HG03439 (cell line): ENCODE data around the gene DPP10.

Experiments used
- ATAC-seq: cut with Tn5 transposase; IDR thresholded peaks from one replicate; pipeline ENCODE4 v1.9.1; 2021; ENCODE audit warnings: mild to moderate bottlenecking, moderate library complexity; ENCODE audit not compliant: unreplicated experiment

Gene DPP10

GRCh38 chr2:115533081-115533480, 1090.6 kb downstream of the DPP10 start:
- no peak for ATAC-seq

- ATAC-seq: no peak
Measured at GRCh38 chr2:115541814-115542213, 1099.4 kb downstream of the DPP10 start.

GRCh38 chr2:115542331-115542730, 1099.9 kb downstream of the DPP10 start:
- no peak for ATAC-seq

- no peak for ATAC-seq
Measured at GRCh38 chr2:115543024-115543423, 1100.6 kb downstream of the DPP10 start.

GRCh38 chr2:115543461-115543860, 1101.0 kb downstream of the DPP10 start:
- no peak for ATAC-seq

- ATAC-seq: no peak
Measured at GRCh38 chr2:115549611-115550130, 1107.2 kb downstream of the DPP10 start.

- no peak for ATAC-seq
Measured at GRCh38 chr2:115552726-115553125, 1110.3 kb downstream of the DPP10 start.

GRCh38 chr2:115554153-115554552, 1111.7 kb downstream of the DPP10 start:
- no peak for ATAC-seq

GRCh38 chr2:115558725-115559124, 1116.3 kb downstream of the DPP10 start:
- no peak for ATAC-seq

- no peak for ATAC-seq
Measured at GRCh38 chr2:115560666-115561065, 1118.2 kb downstream of the DPP10 start.

GRCh38 chr2:115568643-115569042, 1126.2 kb downstream of the DPP10 start:
- no peak for ATAC-seq

GRCh38 chr2:115569547-115569946, 1127.1 kb downstream of the DPP10 start:
- no peak for ATAC-seq

GRCh38 chr2:115572746-115573145, 1130.3 kb downstream of the DPP10 start:
- ATAC-seq: no peak

GRCh38 chr2:115573756-115574155, 1131.3 kb downstream of the DPP10 start:
- ATAC-seq: no peak

- ATAC-seq: no peak
Measured at GRCh38 chr2:115574667-115575066, 1132.2 kb downstream of the DPP10 start.

GRCh38 chr2:115580784-115581183, 1138.3 kb downstream of the DPP10 start:
- no peak for ATAC-seq

GRCh38 chr2:115584507-115584906, 1142.1 kb downstream of the DPP10 start:
- no peak for ATAC-seq

GRCh38 chr2:115596659-115597375, 1154.4 kb downstream of the DPP10 start:
- ATAC-seq: no peak

GRCh38 chr2:115603285-115603684, 1160.8 kb downstream of the DPP10 start:
- no peak for ATAC-seq

- no peak for ATAC-seq
Measured at GRCh38 chr2:115606350-115606749, 1163.9 kb downstream of the DPP10 start.

GRCh38 chr2:115609978-115610377, 1167.5 kb downstream of the DPP10 start:
- ATAC-seq: no peak

GRCh38 chr2:115610888-115611287, 1168.4 kb downstream of the DPP10 start:
- ATAC-seq: no peak

GRCh38 chr2:115624332-115624731, 1181.9 kb downstream of the DPP10 start:
- ATAC-seq: no peak
